ENCODE data around the gene DSN1. TPM values are rescaled to one million over a fixed set of nuclear protein-coding genes. Genes with fewer than 3 reads are reported as not detected.
"Not testable (repeated sequence)": the region's sequence is repeated elsewhere in the genome, so short reads cannot be mapped to it uniquely, and the experiment has no call there.

Gene DSN1
- total RNA-seq, 1 donor from 2014 or later = 24.0 TPM

DNA sequence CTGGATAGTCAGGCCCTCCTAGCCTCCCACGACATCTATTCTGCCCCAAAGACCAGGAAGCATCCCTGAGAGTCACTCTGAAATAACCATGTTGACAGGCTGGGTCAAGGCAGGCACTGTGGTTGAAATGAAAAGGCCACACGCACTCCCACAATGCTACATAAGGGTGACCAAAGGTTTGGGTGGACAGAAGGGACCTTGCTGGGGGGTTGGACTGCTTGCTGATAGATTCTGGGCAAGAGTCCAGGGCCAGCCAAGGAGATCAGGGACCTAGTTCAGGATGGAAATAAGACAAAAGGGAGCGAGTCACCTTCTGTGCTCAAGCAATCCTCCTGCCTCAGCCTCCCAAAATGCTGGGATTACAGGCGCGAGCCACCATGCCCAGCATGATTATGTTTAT, 32.5 kb upstream of the DSN1 start:
- intact Hi-C loops (cut with micrococcal nuclease) = no loop called here
- H3K9me3 Mint-ChIP-seq = no peaks in the 10 kb centered on the region
- H3K27ac Mint-ChIP-seq = no peak overlapping the region
- no peaks in the 10 kb centered on the region for H3K4me1 Mint-ChIP-seq (ENCODE audit: low read depth)
- no peak overlapping the region for H3K4me3 Mint-ChIP-seq (ENCODE audit: low read depth)
- no peak for DNase-seq (ENCODE audit: low spot score)
- H3K27me3 Mint-ChIP-seq (ENCODE audit: low read depth) = no peaks in the 10 kb centered on the region
- no peaks in the 10 kb centered on the region for H3K36me3 Mint-ChIP-seq (ENCODE audit: low read depth)

DNA sequence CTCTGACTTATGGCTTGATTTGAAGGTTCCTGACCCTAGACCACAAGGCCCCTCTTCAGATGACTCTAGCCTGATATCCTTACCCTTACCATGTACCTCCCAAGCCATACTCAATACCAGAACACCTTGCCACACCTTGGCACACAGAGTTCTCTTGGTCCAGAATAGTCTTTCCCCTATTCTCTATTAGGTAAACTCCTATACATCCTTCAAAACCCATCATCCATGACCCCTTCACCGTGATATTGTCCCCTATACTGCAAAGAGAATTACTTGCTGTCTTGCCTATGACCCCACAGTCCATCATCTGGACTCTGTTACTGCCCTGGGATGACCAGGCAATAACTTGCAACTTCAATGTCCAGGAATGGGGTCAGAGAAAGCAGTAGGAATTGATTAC, 31.8 kb upstream of the DSN1 start:
- intact Hi-C loops (cut with micrococcal nuclease) = no loop called here

GRCh38 chr20:36804425-36804824, 30.9 kb upstream of the DSN1 start:
- Mint-ChIP-seq H3K4me1 (ENCODE audit: low read depth) (no peaks in the 10 kb centered on the region), H3K4me3 (ENCODE audit: low read depth) (no peak overlapping the region), H3K36me3 (ENCODE audit: low read depth) (no peaks in the 10 kb centered on the region), H3K27me3 (ENCODE audit: low read depth) (no peaks in the 10 kb centered on the region), H3K9me3 (no peaks in the 10 kb centered on the region), H3K27ac (no peak overlapping the region)
- no peak for DNase-seq (ENCODE audit: low spot score)
- intact Hi-C loops (cut with micrococcal nuclease) = no loop called here

More for the DNA sequence above, 31.8 kb upstream of the DSN1 start:
- Mint-ChIP-seq H3K27ac (no peak overlapping the region), H3K36me3 (ENCODE audit: low read depth) (no peaks in the 10 kb centered on the region), H3K4me1 (ENCODE audit: low read depth) (no peaks in the 10 kb centered on the region), H3K27me3 (ENCODE audit: low read depth) (no peaks in the 10 kb centered on the region), H3K9me3 (no peaks in the 10 kb centered on the region), H3K4me3 (ENCODE audit: low read depth) (no peak overlapping the region)
- DNase-seq (ENCODE audit: low spot score) = no peak

DNA sequence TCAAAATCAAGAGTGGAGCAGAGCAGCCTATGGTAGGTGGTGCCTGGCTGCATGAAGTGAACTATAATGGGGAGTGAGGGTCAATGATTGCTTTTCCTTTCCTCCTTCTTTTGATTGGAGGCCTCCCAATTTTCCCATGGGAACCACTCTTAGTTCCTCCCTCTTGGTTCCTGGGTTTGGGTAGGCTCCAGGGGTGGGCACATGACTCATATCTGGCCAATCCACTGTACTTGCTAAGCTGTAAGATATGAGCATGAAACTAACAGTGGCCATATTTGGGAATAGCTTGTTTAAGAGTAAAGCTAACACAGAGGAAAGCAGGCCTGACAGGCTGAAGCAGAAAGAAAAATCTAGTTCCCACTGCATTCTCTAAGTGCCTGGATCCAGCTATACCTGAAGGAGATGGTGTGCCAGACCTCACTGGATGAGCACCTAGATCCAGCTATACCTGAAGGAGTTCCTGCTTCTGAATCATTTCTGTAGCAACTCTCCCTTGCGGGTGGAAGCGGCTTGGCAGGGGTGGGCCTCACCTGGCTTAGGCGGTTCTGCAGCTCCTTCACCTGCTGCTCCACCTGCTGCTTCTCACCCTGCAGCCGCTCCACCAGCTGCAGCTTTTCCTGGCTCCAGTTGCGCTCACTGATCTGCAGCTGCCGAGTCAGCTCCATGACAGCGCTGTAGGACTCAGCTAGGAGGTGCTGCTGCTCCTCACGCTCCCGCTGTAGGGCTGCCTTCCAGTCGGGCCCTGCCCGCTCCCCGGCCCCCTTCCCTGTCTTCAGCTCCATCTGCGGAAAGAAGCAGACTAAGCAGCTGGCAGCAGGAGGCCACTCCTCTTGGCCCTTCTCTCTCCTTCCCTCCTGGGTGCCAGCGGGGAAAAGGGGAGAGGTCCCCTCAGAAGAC, 29.0 kb upstream of the DSN1 start:
- no peaks in the 10 kb centered on the region for H3K4me1 Mint-ChIP-seq (ENCODE audit: low read depth)
- no peaks in the 10 kb centered on the region for H3K27me3 Mint-ChIP-seq (ENCODE audit: low read depth)
- no peak overlapping the region for H3K27ac Mint-ChIP-seq
- DNase-seq (ENCODE audit: low spot score) = no peak
- H3K9me3 Mint-ChIP-seq = no peaks in the 10 kb centered on the region
- H3K4me3 Mint-ChIP-seq (ENCODE audit: low read depth) = no peak overlapping the region
- H3K36me3 Mint-ChIP-seq (ENCODE audit: low read depth) = no peaks in the 10 kb centered on the region
- intact Hi-C loops (cut with micrococcal nuclease) = no loop called here

GRCh38 chr20:36800410-36800809, 26.8 kb upstream of the DSN1 start:
- intact Hi-C loops (cut with micrococcal nuclease) = no loop called here
- Mint-ChIP-seq H3K4me1 (ENCODE audit: low read depth) (no peaks in the 10 kb centered on the region), H3K36me3 (ENCODE audit: low read depth) (no peaks in the 10 kb centered on the region), H3K4me3 (ENCODE audit: low read depth) (no peak overlapping the region), H3K27ac (no peak overlapping the region), H3K27me3 (ENCODE audit: low read depth) (no peaks in the 10 kb centered on the region), H3K9me3 (no peaks in the 10 kb centered on the region)
- no peak for DNase-seq (ENCODE audit: low spot score)

- not testable (repeated sequence) for H3K4me3 Mint-ChIP-seq (ENCODE audit: low read depth); H3K27ac Mint-ChIP-seq
These were observed 25.8 kb upstream of the DSN1 start for GRCh38 chr20:36799313-36799712.

DNA sequence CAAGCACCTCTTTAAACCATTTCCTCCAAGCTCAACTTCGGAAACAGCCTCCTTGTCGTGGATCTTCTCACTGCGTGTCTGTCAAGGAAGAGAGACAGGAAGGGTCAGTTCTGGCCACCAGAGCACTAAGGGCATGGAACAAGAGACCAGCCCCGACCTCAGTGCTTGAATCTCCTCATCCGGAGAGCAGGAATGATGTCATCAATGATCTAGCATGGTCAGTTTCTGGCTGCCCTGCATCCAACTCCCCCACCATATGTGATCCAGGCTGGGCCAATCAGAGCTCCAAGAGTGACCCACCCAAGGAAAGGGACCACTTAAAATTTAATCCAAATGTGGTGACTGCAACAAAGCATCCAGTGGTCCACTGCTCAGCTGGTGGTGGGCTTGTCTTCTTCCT, 23.3 kb upstream of the DSN1 start:
- Mint-ChIP-seq H3K4me1 (ENCODE audit: low read depth) (no peaks in the 10 kb centered on the region), H3K9me3 (no peaks in the 10 kb centered on the region), H3K27me3 (ENCODE audit: low read depth) (no peaks in the 10 kb centered on the region), H3K27ac (no peak overlapping the region), H3K4me3 (ENCODE audit: low read depth) (no peak overlapping the region), H3K36me3 (ENCODE audit: low read depth) (no peaks in the 10 kb centered on the region)
- DNase-seq (ENCODE audit: low spot score) = no peak
- intact Hi-C loops (cut with micrococcal nuclease) = no loop called here

More at GRCh38 chr20:36799313-36799712, 25.8 kb upstream of the DSN1 start:
- H3K9me3 Mint-ChIP-seq; DNase-seq (ENCODE audit: low spot score); intact Hi-C loops (cut with micrococcal nuclease); H3K27me3 Mint-ChIP-seq (ENCODE audit: low read depth); H3K36me3 Mint-ChIP-seq (ENCODE audit: low read depth); H3K4me1 Mint-ChIP-seq (ENCODE audit: low read depth): not testable (repeated sequence)

GRCh38 chr20:36796117-36796516, 22.6 kb upstream of the DSN1 start:
- no peaks in the 10 kb centered on the region for H3K27me3 Mint-ChIP-seq (ENCODE audit: low read depth)
- intact Hi-C loops (cut with micrococcal nuclease) = no loop called here
- H3K9me3 Mint-ChIP-seq = no peaks in the 10 kb centered on the region
- H3K4me3 Mint-ChIP-seq (ENCODE audit: low read depth) = no peak overlapping the region
- H3K4me1 Mint-ChIP-seq (ENCODE audit: low read depth) = no peaks in the 10 kb centered on the region
- DNase-seq (ENCODE audit: low spot score) = no peak
- H3K27ac Mint-ChIP-seq = no peak overlapping the region
- H3K36me3 Mint-ChIP-seq (ENCODE audit: low read depth) = no peaks in the 10 kb centered on the region

- Mint-ChIP-seq H3K4me3 (ENCODE audit: low read depth) (no peak overlapping the region), H3K9me3 (no peaks in the 10 kb centered on the region), H3K27me3 (ENCODE audit: low read depth) (no peaks in the 10 kb centered on the region), H3K4me1 (ENCODE audit: low read depth) (no peaks in the 10 kb centered on the region), H3K27ac (no peak overlapping the region), H3K36me3 (ENCODE audit: low read depth) (no peaks in the 10 kb centered on the region)
- intact Hi-C loops (cut with micrococcal nuclease) = no loop called here
- DNase-seq (ENCODE audit: low spot score) = no peak
These were observed 22.1 kb upstream of the DSN1 start for GRCh38 chr20:36795691-36796090.

- Mint-ChIP-seq H3K27ac (no peak overlapping the region), H3K4me1 (ENCODE audit: low read depth) (no peaks in the 10 kb centered on the region), H3K4me3 (ENCODE audit: low read depth) (no peak overlapping the region), H3K36me3 (ENCODE audit: low read depth) (no peaks in the 10 kb centered on the region), H3K27me3 (ENCODE audit: low read depth) (no peaks in the 10 kb centered on the region), H3K9me3 (no peaks in the 10 kb centered on the region)
- DNase-seq (ENCODE audit: low spot score) = no peak
- intact Hi-C loops (cut with micrococcal nuclease) = no loop called here
These were observed 20.5 kb upstream of the DSN1 start for GRCh38 chr20:36794116-36794474.

GRCh38 chr20:36793294-36794115, 19.9 kb upstream of the DSN1 start:
- intact Hi-C loops (cut with micrococcal nuclease) = no loop called here
- no peaks in the 10 kb centered on the region for H3K36me3 Mint-ChIP-seq (ENCODE audit: low read depth)
- H3K27ac Mint-ChIP-seq = no peak overlapping the region
- H3K4me3 Mint-ChIP-seq (ENCODE audit: low read depth) = no peak overlapping the region
- no peaks in the 10 kb centered on the region for H3K9me3 Mint-ChIP-seq
- DNase-seq (ENCODE audit: low spot score) = no peak
- no peaks in the 10 kb centered on the region for H3K4me1 Mint-ChIP-seq (ENCODE audit: low read depth)
- no peaks in the 10 kb centered on the region for H3K27me3 Mint-ChIP-seq (ENCODE audit: low read depth)

DNA sequence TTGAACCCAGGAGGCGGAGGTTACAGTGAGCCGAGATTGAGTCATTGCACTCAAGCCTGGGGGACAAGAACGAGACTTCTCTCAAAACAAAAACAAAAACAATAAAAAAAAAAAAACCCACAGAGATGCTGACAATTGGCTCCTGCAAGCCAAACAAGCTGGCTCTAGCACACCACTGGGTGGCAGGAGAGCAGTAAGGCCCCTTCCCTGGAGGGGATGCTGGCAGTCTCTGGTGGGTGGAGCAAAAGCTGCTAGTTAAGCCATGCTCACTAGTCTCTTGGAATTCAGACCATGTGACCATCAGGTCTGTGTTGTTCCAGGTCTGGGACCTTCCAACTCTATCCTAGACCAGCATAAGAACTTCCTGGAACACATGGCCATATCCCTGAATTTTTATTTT, 18.9 kb upstream of the DSN1 start:
- H3K27ac Mint-ChIP-seq = no peak overlapping the region
- H3K4me1 Mint-ChIP-seq (ENCODE audit: low read depth) = no peaks in the 10 kb centered on the region
- no peaks in the 10 kb centered on the region for H3K27me3 Mint-ChIP-seq (ENCODE audit: low read depth)
- no peaks in the 10 kb centered on the region for H3K9me3 Mint-ChIP-seq
- intact Hi-C loops (cut with micrococcal nuclease) = no loop called here
- H3K36me3 Mint-ChIP-seq (ENCODE audit: low read depth) = no peaks in the 10 kb centered on the region
- no peak overlapping the region for H3K4me3 Mint-ChIP-seq (ENCODE audit: low read depth)
- no peak for DNase-seq (ENCODE audit: low spot score)

- Mint-ChIP-seq H3K27me3 (ENCODE audit: low read depth) (no peaks in the 10 kb centered on the region), H3K36me3 (ENCODE audit: low read depth) (no peaks in the 10 kb centered on the region), H3K4me3 (ENCODE audit: low read depth) (no peak overlapping the region), H3K4me1 (ENCODE audit: low read depth) (no peaks in the 10 kb centered on the region), H3K9me3 (no peaks in the 10 kb centered on the region), H3K27ac (no peak overlapping the region)
- DNase-seq (ENCODE audit: low spot score) = no peak
- intact Hi-C loops (cut with micrococcal nuclease) = no loop called here
These were observed 18.3 kb upstream of the DSN1 start for GRCh38 chr20:36791862-36792261.

Measured in activated T-helper 2 cell treated with anti-CD3 and anti-CD28 coated beads, Interferon-gamma antibody, Interleukin-2, Interleukin-4, amounts not matched to agents 10 μg/mL and 5 μg/mL and 100 μg/mL, durations not matched to agents 14 hours and 24 hours and 36 hours (primary cell).